LNCAP (cell line): ENCODE results near the gene NETO2.

ENCODE experiments used
- TF ChIP-seq, protein P1 (sequence below): fragments of 450-650 bp; IDR thresholded peaks from 2 replicates; pipeline ENCODE4 v1.5.1; 2017; ENCODE audit warnings: mild to moderate bottlenecking

Gene NETO2

DNA sequence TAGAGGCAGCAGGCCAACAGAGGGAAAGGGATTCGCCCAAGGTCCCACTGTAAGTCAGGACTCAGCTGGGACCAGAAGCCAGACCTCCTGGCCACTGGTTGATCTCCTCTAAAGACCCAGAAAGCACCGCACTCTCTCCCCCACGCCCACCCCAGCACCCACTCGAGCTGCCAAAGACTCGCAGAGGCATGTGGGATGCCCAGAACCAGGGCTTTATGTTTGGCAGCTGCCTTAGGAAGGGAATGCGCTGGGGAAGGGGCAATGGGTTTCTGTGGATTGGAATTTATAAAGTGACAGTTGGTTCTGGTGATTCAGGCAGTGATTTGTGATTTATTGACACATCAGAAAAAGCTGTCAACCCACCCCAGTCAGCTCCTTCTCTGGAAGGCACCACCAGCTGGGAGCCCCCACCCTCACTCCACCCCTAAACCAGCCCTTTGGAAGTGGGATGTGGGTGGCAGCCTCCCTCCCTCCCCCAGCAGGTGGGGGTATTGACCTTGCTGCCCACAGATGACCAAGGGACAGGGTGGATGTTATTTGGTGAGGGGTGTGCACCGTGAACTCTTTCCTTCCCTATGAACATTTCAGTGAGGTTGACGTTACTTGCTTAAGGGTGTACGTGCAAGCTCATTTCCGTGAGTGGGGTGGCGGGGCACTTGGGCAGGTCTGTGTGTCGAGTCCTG is 93.7 kb downstream of the NETO2 start:
- TF ChIP-seq, protein P1, sequence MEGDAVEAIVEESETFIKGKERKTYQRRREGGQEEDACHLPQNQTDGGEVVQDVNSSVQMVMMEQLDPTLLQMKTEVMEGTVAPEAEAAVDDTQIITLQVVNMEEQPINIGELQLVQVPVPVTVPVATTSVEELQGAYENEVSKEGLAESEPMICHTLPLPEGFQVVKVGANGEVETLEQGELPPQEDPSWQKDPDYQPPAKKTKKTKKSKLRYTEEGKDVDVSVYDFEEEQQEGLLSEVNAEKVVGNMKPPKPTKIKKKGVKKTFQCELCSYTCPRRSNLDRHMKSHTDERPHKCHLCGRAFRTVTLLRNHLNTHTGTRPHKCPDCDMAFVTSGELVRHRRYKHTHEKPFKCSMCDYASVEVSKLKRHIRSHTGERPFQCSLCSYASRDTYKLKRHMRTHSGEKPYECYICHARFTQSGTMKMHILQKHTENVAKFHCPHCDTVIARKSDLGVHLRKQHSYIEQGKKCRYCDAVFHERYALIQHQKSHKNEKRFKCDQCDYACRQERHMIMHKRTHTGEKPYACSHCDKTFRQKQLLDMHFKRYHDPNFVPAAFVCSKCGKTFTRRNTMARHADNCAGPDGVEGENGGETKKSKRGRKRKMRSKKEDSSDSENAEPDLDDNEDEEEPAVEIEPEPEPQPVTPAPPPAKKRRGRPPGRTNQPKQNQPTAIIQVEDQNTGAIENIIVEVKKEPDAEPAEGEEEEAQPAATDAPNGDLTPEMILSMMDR: no peak

- TF ChIP-seq, protein P1: no peak
These were observed 96.1 kb downstream of the NETO2 start for GRCh38 chr16:47047524-47048203.

- TF ChIP-seq, protein P1: no peak
These were observed 96.8 kb downstream of the NETO2 start for GRCh38 chr16:47046726-47047523.

GRCh38 chr16:47045459-47045858 is 98.3 kb downstream of the NETO2 start:
- TF ChIP-seq, protein P1: no peak

- TF ChIP-seq, protein P1: no peak
These were observed 98.7 kb downstream of the NETO2 start for GRCh38 chr16:47045023-47045422.

DNA sequence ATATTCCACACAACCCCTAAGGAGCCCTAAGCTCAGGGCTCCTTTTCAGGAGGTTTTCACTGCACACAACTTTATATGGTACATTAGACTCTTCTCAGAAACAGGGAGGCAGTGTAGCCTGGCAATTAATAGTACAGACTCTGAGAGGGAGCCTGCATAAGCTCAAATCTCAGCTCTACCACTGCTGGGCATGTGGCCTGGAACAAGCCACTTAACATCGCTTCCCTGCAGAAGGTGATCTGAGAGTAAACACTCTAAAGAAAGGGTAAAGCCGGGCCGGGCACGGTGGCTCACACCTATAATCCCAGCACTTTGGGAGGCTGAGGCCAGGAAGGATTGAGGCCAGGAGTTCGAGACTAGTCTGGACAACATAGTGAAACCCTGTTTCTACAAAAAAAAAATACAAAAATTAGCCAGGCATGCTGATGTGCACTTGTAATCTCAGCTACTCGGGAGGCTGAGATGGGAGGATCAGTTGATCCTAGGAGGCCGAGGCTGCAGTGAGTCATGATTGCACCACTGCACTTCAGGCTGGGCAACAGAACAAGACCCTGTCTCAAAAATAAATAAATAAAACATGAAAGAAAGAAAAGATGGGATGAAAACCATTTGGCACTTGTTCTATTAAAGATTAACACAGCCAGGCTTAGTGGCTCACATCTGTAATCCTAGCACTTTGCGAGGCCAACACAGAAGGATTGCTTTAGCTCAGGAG is 99.6 kb downstream of the NETO2 start:
- TF ChIP-seq, protein P1: no peak

- TF ChIP-seq, protein P1: no peak
These were observed 100.5 kb downstream of the NETO2 start for GRCh38 chr16:47043200-47043599.
